Coronary artery (tissue), 2 donors: ENCODE data around the gene NPC2.

Experiments used
- DNase-seq: peaks from one replicate; pipeline ENCODE4 v3.0.0-alpha.2; 2017; ENCODE audit warnings: low spot score
- H3K27ac ChIP-seq, 2 donors: fragments of 200-600 bp; sonication (generic); one replicate each; pipeline ENCODE4 v1.5.1; 2016 to 2019
- H3K4me3 ChIP-seq: fragments of 200-600 bp; sonication (generic); 2 replicates; pipeline ENCODE4 v1.5.1; 2016; ENCODE audit warnings: mild to moderate bottlenecking, moderate library complexity
- CTCF ChIP-seq: fragments of 200-600 bp; sonication (generic); IDR thresholded peaks from one replicate; pipeline ENCODE4 v1.5.1; 2019; ENCODE audit warnings: antibody characterized with exemption

Gene NPC2

GRCh38 chr14:74482571-74482970, 10.5 kb downstream of the NPC2 start:
- Histone ChIP-seq H3K27ac (no peak overlapping the region), H3K4me3 (no peak overlapping the region)
- no peak for TF ChIP-seq CTCF
- DNase-seq: no peak

GRCh38 chr14:74480046-74480445, 13.1 kb downstream of the NPC2 start:
- Histone ChIP-seq H3K4me3 (no peak overlapping the region), H3K27ac (no peak overlapping the region)
- TF ChIP-seq CTCF: no peak
- DNase-seq: no peak

GRCh38 chr14:74478996-74479635, 14.0 kb downstream of the NPC2 start:
- no peak for DNase-seq
- no peak overlapping the region for H3K4me3 ChIP-seq
- H3K27ac ChIP-seq: no peak overlapping the region
- peak; percentile 46 for TF ChIP-seq CTCF

GRCh38 chr14:74476607-74477006, 16.5 kb downstream of the NPC2 start:
- TF ChIP-seq CTCF: no peak
- Histone ChIP-seq H3K27ac (peak overlapping the region in 1 of 2 donors; percentile 64), H3K4me3 (no peak overlapping the region)
- no peak for DNase-seq

- Histone ChIP-seq H3K27ac (peak overlapping the region in 1 of 2 donors; percentile 64), H3K4me3 (no peak overlapping the region)
- TF ChIP-seq CTCF: no peak
- DNase-seq: no peak
Observed at GRCh38 chr14:74476107-74476506, 17.0 kb downstream of the NPC2 start.

- Histone ChIP-seq H3K4me3 (no peak overlapping the region), H3K27ac (peak overlapping the region in 1 of 2 donors; percentile 64)
- no peak for TF ChIP-seq CTCF
- DNase-seq: no peak
Observed at GRCh38 chr14:74475678-74476077, 17.4 kb downstream of the NPC2 start.

- no peak for TF ChIP-seq CTCF
- no peak for DNase-seq
- H3K27ac ChIP-seq: peak overlapping the region in 1 of 2 donors; percentile 53
- H3K4me3 ChIP-seq: no peak overlapping the region
Observed at GRCh38 chr14:74474376-74474775, 18.7 kb downstream of the NPC2 start.
